Measurements from ENCODE around the gene HTR4.
A peak's percentile ranks its signal among the peaks of the same experiment; 100 is the strongest.

The HTR4 gene

GRCh38 chr5:148660346-148660660, 6.0 kb upstream of the HTR4 start:
- DNase-seq: no peak

GRCh38 chr5:148659641-148660345, 5.5 kb upstream of the HTR4 start:
- DNase-seq: no peak

DNA sequence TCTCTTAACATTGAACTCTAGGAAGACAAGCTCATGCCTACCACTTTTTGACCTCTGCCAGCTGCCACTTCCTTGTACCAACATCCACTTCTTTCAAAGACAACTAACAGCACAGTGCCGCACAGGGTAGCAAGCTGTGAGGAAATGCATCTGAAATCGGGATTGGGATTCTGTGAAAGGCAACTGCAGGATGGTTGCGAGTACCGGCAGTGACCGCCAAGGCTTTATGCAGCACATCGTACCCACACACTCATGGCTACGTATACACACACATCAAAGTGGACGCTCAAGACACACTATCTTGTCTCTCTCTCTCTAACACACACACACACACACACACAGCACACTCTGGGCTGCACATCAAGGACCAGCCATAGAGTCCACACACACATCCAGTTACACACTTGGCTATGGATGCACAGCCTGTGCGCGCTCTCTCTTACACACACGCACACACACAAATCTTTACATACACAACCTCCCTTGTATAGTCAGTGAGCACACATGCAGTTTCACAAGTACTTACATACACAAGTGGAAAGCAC, 964 bp downstream of the HTR4 start:
- no peak for DNase-seq

DNA sequence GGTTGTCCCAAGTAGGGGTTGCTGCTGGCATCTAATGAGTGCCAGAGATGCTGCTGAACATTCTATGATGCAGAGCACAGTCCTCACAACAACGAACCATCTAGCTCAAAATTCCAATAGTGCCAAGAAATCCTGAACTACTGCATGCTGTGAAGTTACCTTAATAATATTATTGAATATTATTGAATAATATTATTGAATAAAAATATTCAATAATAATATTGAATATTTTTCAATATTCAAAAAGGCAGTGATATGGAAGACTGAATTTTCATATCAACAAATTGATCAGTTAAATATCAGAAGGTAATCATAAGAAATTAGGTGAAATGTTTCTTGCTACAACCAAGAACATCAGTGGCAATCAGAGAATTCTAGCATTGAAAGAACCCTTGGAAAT, 2.8 kb downstream of the HTR4 start:
- DNase-seq: no peak

- DNase-seq: no peak
These were observed 8.8 kb downstream of the HTR4 start for GRCh38 chr5:148645527-148645926.

DNA sequence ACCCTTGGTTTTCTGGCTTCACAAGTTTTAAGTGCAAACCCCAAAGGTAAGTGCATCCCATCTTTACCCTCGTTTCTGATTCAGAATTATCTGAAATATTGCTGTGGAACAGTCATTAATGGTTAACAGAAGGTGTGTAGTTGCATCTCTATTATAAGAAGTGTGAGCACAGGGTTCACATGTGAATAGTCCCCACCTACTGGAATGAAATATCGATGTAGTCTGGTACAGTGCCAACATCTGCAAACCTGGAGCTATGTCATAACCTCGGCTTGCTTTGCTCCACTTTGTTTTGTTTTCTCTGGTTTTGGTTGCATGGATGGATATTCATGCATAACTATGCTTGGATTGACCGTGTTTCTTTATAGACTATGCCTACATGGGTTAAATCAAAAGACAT, 12.6 kb downstream of the HTR4 start:
- DNase-seq: no peak

DNA sequence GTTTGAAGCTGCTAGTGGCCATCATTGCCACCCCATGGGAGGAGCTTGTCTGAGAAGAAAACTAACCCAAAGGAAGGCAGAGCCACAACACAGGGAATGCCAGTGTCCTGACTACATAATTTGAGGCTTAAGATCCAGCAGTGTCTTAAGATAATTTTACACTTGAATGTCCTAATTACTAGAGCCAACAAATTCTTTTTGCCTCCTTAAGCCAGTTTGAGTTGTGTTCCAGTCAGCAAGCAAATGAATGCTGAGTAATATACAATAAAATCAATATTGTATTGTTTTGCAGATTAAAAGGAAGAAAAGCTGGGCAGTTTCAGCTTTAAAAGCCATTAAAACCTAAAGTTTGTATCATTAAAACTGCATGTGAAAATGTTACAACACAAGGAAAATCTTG, 13.9 kb downstream of the HTR4 start:
- no peak for DNase-seq

- no peak for DNase-seq
These were observed 15.2 kb downstream of the HTR4 start for GRCh38 chr5:148639081-148639480.

GRCh38 chr5:148636353-148636752, 18.0 kb downstream of the HTR4 start:
- DNase-seq: no peak

GRCh38 chr5:148635321-148636083, 18.8 kb downstream of the HTR4 start:
- no peak for DNase-seq

DNA sequence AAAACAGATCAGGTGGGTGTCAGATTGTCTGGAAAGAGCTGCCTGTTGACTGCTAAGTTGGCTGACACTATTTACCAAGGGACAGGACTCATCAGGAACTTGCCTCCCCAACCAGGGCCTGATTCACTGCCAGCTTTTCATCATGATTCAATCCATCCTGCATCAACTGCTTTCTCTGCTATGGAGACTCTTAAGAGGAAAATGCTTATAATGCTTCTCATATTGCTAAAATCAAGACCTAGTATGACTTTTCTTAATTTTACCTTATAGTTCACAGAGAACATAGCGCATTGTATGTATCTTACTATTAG, 21.3 kb downstream of the HTR4 start:
- DNase-seq: no peak

DNA sequence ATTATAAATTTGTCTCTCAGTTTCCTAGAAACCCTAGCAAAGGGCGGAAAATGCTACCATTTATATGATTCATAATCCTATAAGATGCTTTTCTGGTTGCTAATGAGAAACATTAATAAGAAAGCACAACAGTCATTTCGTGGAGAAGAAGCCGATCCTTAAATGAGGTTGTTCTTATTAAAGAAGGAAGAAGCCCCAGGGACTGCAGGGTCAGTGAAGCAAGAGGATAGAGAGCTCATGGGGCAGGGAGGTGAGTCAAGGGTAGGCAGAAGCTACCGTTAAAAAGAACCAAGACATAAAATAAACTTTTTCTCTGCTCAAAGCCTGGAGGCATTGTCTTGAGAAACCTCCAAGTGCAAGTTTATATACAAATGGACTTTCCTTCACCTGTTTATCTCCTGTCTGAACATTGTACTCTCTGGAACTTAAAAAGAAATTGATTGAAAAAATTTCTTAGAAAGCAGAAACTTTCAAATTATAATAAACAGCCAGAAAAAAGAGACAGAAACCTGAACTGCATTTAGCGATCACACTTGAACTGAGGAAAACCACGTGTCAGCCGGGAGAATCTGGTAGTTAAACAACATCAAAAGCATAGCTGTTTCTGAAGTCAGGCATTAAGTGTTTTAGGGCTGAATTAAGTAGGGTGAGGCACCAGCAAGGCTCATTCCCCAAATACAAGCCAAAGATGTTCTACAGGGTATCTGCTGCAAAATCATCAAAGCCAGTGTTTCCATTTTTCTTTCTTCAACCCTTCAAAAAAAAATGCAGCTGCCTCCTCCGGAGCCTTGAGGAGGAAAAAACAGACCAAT, 21.9 kb downstream of the HTR4 start:
- DNase-seq: no peak

DNA sequence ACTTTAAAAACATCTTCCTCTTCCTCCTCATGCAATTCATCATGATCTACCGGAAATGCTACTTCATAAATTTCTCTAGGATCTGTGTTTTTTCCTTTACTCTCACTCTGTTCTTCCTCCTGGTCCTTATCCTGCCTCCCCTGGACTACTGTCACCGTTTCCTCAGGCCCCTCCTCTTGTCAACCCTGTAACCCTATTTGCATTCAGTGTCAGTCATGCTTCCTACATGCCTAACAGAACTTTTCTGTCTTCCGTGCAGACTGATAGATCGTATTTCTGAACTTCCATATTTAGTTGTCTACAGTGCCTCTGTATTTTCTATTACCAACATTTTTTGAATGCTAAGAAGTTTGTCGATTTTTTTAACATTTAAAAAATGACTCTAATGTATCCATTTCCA, 27.3 kb downstream of the HTR4 start:
- no peak for DNase-seq

- no peak for DNase-seq
These were observed 28.2 kb downstream of the HTR4 start for GRCh38 chr5:148626081-148626613.

GRCh38 chr5:148625250-148625649, 29.1 kb downstream of the HTR4 start:
- DNase-seq: no peak

- DNase-seq: no peak
These were observed 30.6 kb downstream of the HTR4 start for GRCh38 chr5:148623741-148624140.

GRCh38 chr5:148623101-148623500, 31.2 kb downstream of the HTR4 start:
- DNase-seq: no peak

GRCh38 chr5:148620696-148621095, 33.6 kb downstream of the HTR4 start:
- no peak for DNase-seq

DNA sequence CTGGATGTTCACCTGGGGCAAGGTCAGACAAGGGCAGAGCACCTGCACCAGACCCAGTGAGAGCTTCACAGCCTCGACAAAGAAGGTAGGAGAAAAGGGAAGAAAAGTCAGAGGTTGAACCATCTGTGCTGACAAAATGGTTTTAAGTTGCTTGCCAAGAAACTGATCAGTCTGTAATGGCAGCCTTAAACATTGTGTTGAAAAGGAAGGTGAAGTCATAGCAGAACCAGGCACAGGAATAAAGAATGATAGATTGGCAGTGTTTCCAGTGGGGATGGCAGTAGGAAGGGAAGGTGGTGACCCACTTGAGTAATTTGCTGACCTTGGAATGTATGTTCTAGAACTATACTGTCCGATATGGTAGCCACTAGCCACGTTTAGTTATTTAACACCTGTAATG, 34.2 kb downstream of the HTR4 start:
- DNase-seq: no peak

- DNase-seq: no peak
These were observed 34.8 kb downstream of the HTR4 start for GRCh38 chr5:148619484-148619883.

DNA sequence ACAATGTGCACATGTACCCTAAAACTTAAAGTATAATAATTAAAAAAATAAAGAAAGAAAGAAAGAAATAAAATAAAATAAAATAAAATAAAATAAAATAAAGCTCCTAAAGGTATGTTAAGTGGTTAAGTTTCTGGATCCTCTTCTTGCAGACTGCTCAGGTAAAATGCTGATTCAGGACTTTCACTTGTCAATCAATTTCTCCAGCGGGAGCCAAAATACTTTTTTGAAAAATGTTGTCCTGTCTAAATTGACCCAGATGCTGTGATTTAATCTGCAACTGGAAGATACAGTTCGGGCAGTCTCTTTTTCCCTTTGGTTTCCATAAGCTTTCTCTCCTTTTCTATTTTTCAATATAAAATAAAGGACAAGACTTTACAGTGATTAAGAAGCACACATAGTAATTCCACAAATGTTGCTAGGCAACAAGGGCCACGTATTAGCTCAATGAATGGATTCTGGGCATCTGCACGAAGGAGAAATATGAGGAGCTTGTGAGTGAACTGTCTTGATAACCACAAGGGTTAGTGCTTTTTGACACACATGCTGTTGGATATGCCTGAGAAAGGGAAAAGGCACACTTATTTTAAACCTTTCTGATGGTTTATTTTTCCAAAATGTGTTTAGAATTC, 38.6 kb downstream of the HTR4 start:
- DNase-seq: peak; percentile 5

GRCh38 chr5:148607406-148607805, 46.9 kb downstream of the HTR4 start:
- no peak for DNase-seq

DNA sequence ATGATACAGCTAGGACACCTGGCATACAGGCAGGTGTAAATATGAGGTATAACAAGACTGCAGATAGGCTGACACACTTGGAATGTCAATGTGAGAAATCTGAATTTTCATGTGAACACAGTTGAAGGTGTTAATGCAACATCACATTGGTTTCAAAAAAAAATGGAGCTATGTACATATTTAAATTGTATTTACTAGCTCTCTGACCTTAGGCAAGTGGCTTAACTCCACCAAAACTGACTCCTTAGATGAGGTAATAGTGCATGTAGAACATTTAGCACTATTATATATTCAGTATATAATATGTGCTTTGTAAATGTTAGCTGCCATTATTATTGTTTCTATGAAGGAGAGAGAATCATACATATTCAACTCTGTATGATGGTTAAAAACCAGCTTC, 48.0 kb downstream of the HTR4 start:
- DNase-seq: no peak

All from NCI-H748 treated with DMSO at 0.1 percent for 48 hours (cell line).